HL-60 (cell line): ENCODE measurements around the gene CALHM6.

Experiments used
- CTCF ChIP-seq: IDR thresholded peaks from one replicate; pipeline ENCODE4 v1.5.1; 2011; ENCODE audit warnings: low read length, control low read depth, inconsistent platforms; ENCODE audit not compliant: insufficient read depth
- GABPA ChIP-seq: IDR thresholded peaks from 2 replicates; pipeline ENCODE4 v1.6.1; 2012; ENCODE audit warnings: low read depth
- POLR2AphosphoS5 ChIP-seq: IDR thresholded peaks from 2 replicates; pipeline ENCODE4 v1.6.1; 2012; ENCODE audit warnings: low read depth
- REST ChIP-seq: IDR thresholded peaks from 2 replicates; pipeline ENCODE4 v1.6.1; 2012; ENCODE audit warnings: low read depth; ENCODE audit not compliant: insufficient replicate concordance
- SPI1 ChIP-seq: IDR thresholded peaks from 2 replicates; pipeline ENCODE4 v1.6.1; 2012; ENCODE audit warnings: low read depth, mild to moderate bottlenecking, borderline replicate concordance

GRCh38 chr6:116483616-116484015 lies 22.4 kb downstream of the CALHM6 start:
- TF ChIP-seq CTCF (no peak), POLR2AphosphoS5 (no peak), REST (no peak), GABPA (no peak), SPI1 (no peak)
